DMS114 treated with DMSO at 0.1 percent for 48 hours (cell line): ENCODE measurements around the gene PPP1R36.

Experiments
- DNase-seq: peaks from one replicate; lab custom pipeline; 2025; ENCODE audit not compliant: unreplicated experiment; lab: John Stamatoyannopoulos, UW

The PPP1R36 gene

GRCh38 chr14:64638625-64639024, 88.9 kb downstream of the PPP1R36 start:
- DNase-seq = no peak
